ENCODE measurements around the gene GRIN2C.
"Not testable (repeated sequence)": the region's sequence is repeated elsewhere in the genome, so short reads cannot be mapped to it uniquely, and the experiment has no call there.

The GRIN2C gene

DNA sequence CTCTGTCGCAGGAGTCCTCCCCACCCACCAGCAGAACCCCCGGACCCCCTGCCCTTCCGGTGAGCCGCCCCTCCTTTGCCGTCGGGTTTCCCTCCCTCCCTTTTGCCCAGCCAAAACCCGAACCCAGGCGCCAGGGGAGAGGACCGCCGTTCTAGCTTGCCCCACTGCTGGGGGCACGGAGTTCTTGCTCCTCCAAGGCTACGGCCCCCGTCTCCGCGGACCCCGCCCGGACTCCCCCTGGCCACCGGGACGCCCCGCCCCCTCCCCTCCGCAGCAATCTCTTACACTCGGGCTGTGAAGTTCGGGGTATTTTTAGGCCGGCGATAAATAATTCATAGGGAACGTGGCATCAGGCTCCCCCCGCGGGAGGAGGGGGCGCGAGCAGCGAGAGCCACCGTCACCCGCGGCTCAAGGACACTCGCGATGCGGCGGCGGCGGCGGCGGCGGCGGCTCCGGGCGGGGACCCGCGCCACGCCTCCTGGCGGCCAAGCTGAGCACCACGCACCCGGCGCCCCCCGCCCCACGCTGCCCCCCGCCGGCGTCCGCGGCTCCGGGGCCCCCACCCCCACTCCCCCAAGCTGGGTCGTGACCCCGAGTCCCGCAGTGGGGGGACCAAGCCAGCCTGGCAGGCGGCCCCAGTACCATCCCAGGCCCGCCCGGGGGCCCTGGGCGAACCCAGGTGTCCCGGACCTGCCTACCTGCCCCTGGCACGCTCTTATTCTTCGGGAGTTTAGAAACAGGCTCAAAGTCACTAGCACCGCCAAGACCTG lies at the start of gene GRIN2C:
Gene GRIN2C, minus strand, starts transcription at position 427 of the 770 bp plus-strand sequence. CDS start 4,793 bp downstream, outside the sequence.
- DNase-seq = no peak

- DNase-seq = not testable (repeated sequence)
Observed at GRCh38 chr17:74909097-74909496, 49.4 kb upstream of the GRIN2C start.

- no peak for DNase-seq
Observed at GRCh38 chr17:74907012-74907411, 47.3 kb upstream of the GRIN2C start.

DNA sequence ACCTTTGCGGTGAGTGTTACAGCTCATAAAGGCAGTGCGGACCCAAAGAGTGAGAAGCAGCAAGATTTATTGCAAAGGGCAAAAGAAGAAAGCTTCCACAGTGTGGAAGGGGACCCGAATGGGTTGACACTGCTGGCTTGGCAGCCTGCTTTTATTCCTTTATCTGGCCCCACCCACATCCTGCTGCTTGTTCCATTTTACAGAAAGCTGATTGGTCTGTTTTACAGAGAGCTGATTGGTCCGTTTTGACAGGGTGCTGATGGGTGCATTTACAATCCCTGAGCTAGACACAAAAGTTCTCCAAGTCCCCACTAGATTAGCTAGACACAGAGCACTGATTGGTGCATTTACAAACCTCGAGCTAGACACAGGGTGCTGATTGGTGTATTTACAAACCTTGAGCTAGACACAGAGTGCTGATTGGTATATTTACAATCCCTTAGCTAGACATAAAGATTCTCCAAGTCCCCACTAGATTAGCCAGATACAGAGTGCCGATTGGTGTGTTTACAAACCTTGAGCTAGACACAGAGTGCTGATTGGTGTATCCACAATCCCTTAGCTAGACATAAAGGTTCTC lies 46.6 kb upstream of the GRIN2C start:
- not testable (repeated sequence) for DNase-seq

- DNase-seq = no peak
Observed at GRCh38 chr17:74904687-74905409, 45.2 kb upstream of the GRIN2C start.

DNA sequence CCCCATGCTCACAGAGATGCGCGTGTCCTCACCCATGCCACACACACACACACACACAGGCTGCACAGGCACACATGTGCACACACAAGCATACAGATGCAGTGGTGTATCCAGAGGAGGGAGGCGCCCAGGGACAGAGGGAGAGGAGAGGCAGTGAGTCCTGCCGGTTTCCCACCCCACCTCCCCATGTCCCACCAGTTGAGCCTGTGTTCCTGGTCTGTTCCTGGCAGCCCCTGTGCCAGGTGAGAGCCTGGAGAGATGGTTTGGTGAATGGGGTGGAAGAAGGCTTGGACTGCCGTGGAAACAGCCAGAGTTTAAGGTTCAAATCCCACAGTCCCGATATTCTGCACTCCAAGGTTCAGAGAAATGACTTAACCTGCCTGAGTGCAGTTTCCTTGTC lies 44.0 kb upstream of the GRIN2C start:
- DNase-seq = no peak

- no peak for DNase-seq
Observed at GRCh38 chr17:74903034-74903433, 43.3 kb upstream of the GRIN2C start.

- DNase-seq = no peak
Observed at GRCh38 chr17:74901353-74902135, 41.9 kb upstream of the GRIN2C start.

- no peak for DNase-seq
Observed at GRCh38 chr17:74900208-74900607, 40.5 kb upstream of the GRIN2C start.

GRCh38 chr17:74898376-74898946 lies 38.8 kb upstream of the GRIN2C start:
- no peak for DNase-seq

- DNase-seq = no peak
Observed at GRCh38 chr17:74893936-74894671, 34.4 kb upstream of the GRIN2C start.

GRCh38 chr17:74892974-74893911 lies 33.6 kb upstream of the GRIN2C start, which contains the start of gene FADS6:
TSS of gene FADS6 (minus strand) at chr17:74893633. CDS start at chr17:74893595, 38 bp downstream.
- no peak for DNase-seq

GRCh38 chr17:74892013-74892841 lies 32.5 kb upstream of the GRIN2C start:
- no peak for DNase-seq

DNA sequence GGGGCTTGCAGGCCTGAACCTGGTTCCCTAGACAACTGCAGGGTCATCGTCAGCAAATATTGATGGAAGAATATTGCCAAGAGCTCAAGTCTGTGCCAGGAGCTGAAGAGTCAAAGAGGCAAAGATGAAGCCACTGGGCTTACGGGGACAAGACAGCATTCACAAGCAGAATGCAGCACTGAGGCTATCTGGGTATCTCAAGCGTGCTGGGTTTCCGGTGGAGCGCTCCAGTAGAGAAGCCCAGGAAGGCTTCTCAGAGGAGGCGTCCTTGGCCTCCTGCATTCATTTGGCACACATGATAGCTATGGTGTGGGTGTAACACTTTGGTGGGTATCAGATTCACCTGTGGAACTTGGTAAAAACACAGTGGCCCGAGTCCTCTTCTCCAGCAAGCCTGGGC lies 30.9 kb upstream of the GRIN2C start:
- no peak for DNase-seq

GRCh38 chr17:74888469-74888868 lies 28.8 kb upstream of the GRIN2C start:
- no peak for DNase-seq

DNA sequence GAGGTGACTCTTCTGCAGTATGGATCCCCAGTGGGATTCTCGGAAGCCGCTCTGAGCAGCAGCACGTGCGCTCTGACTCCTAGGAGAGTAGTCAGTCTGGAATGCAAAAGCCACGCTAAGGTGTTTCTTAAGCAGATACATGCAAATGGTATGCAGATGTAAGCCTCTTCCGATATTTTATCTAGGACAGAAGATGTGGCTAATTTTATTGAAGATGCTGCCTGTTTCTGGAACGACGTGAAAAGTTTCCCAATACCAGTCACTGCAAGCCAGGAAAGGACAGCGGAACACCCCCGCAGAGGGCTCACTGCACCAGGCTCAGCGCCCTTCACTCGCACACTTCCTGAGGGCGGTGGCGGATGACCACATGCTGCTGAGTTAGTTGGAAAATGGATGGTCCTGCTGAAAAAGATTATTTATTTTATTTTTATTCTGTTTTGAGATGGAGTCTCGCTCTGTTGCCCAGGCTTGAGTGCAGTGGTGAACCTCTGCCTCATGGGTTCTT lies 23.6 kb upstream of the GRIN2C start:
- DNase-seq = no peak

DNA sequence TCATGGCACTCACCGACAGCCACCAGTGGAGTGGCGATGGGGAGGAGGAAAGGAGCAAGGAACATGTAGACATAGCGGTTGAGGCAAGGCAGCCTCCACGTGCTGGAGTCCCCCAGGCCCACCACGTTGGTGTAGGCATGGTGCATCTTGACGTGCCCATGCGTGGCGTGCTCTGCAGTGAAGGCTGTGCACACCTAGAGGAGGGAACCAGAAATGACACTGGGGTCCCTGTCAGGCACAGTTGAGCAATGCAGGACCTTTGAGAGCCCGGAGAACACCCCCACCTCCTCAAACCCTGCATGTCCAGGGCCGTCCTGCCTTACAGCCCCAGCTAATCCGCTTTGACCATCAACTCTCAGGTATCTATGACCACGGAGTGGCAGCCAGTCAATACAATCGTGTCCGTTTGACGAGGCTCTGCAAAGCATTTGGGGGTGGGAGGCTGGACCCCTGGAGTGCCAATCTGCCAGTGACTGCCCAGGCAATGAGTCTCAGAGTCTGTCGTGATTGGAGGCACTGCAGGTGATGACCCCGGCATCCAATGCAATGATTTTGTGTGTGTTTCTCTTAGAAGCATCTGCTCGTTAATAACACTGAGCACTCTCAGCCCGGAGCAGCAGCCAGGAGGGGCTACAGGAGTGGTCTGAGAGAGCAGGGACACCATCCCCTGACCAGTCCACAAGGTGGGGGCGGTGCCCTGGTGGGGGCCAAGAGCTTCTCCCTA lies 23.0 kb upstream of the GRIN2C start:
- no peak for DNase-seq

GRCh38 chr17:74881073-74881472 lies 21.4 kb upstream of the GRIN2C start:
- no peak for DNase-seq

DNA sequence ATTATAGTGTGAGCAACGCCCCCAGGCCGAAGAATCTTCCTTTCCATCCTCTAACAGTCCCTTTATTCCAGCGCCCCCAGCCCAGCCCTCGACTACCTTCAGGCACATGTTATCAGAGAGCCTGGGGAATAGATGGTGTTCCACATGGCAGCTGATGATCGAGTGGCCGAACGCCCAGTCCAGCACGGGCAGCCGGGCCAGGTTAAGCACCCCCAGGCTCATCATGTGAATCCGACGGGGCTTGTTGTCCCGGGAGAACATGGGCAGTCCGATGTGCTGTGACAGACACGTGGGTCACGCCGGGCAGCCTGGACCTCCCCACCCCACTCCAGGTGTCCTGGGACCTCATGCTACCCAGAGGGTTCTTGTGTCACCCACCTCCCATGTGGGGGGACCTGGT lies 19.6 kb upstream of the GRIN2C start:
- no peak for DNase-seq

All from DMS 273 treated with DMSO at 0.1 percent for 48 hours (cell line).